Endothelial cell of umbilical vein (primary cell): Measurements from ENCODE around the gene PITPNM2. TPM values are rescaled to one million over a fixed set of nuclear protein-coding genes. Genes with fewer than 3 reads are reported as not detected.

Source experiments
- BruUV-seq: library from RNA; stranded (reverse); fragments of 400-500 nt; replicated peaks from 2 replicates; lab custom pipeline; 2021; lab: Mats Ljungman, UMichigan
- CTCF ChIA-PET: fragments of 300-600, 350-600 bp; sonication (Branson Sonifier 250); formaldehyde crosslinking; loops from one replicate; lab custom pipeline; 2021; ENCODE audit warnings: antibody characterized with exemption, inconsistent platforms; lab: Charles Lee
- POLR2A ChIA-PET: fragments of 300-600, 350-600 bp; sonication (Branson Sonifier 250); formaldehyde crosslinking; loops from one replicate; lab custom pipeline; 2021; ENCODE audit warnings: antibody characterized with exemption, inconsistent platforms; lab: Charles Lee
- DNase-seq: peaks from one replicate; pipeline ENCODE4 v3.0.0-alpha.2; 2011; ENCODE audit warnings: low read depth, low spot score
- FAIRE-seq: peaks from 2 replicates; lab custom pipeline; 2011; peaks lifted over from hg19 to GRCh38; lab: Jason Lieb, UNC
- H2AFZ ChIP-seq: 2 replicates; pipeline ENCODE4 v1.6.0; 2012; ENCODE audit warnings: low read depth, low read length, control low read depth, inconsistent platforms
- H3K27ac ChIP-seq: 2 replicates; pipeline ENCODE4 v1.5.1; 2011; ENCODE audit warnings: low read depth, mild to moderate bottlenecking, control low read depth, low read length, moderate library complexity; ENCODE audit not compliant: insufficient read depth
- H3K27me3 ChIP-seq, 2 experiments: 2 replicates each; pipeline versions ENCODE4 v1.6.0 to v1.6.1; 2011; ENCODE audit warnings: low read length in 2 of 2, mixed read lengths in 1 of 2; ENCODE audit not compliant: control insufficient read depth in 2 of 2, insufficient read depth in 2 of 2
- H3K36me3 ChIP-seq, 2 experiments: 2 replicates in 1 of 2; 3 replicates in 1 of 2; pipeline ENCODE4 v1.5.1; 2011; ENCODE audit warnings: low read length in 2 of 2, mild to moderate bottlenecking in 1 of 2, moderate library complexity in 1 of 2; ENCODE audit not compliant: control insufficient read depth in 2 of 2, insufficient read depth in 2 of 2; ENCODE audit errors: extremely low read depth in 1 of 2
- H3K4me1 ChIP-seq: 3 replicates; pipeline ENCODE4 v1.5.1; 2011; ENCODE audit warnings: mild to moderate bottlenecking, low read length; ENCODE audit not compliant: control insufficient read depth, insufficient read depth; ENCODE audit errors: extremely low read depth
- H3K4me2 ChIP-seq: 2 replicates; pipeline ENCODE4 v1.6.1; 2011; ENCODE audit warnings: low read length, control low read depth, mixed read lengths; ENCODE audit not compliant: insufficient read depth
- H3K4me3 ChIP-seq, 3 experiments: fragments of 200-600 bp in 1 of 3; sonication (generic), shearing (Covaris generic) in 1 of 3; replicated peaks in 1 of 3; 2 replicates each; pipeline ENCODE4 v1.5.1; 2011 to 2016; ENCODE audit warnings: control low read depth in 3 of 3, low read length in 3 of 3, mild to moderate bottlenecking in 2 of 3, inconsistent platforms in 1 of 3, low read depth in 1 of 3, moderate library complexity in 1 of 3; ENCODE audit not compliant: insufficient read depth in 1 of 3
- H3K79me2 ChIP-seq: 2 replicates; pipeline ENCODE4 v1.6.0; 2012; ENCODE audit warnings: low read length, inconsistent platforms; ENCODE audit not compliant: control insufficient read depth, insufficient read depth
- H3K9ac ChIP-seq: replicated peaks from 2 replicates; pipeline ENCODE3; 2011; ENCODE audit warnings: low read length, control low read depth; ENCODE audit not compliant: insufficient read depth; ENCODE audit errors: extremely low read depth
- H3K9me1 ChIP-seq: replicated peaks from 3 replicates; pipeline ENCODE4 v1.6.0; 2011; ENCODE audit warnings: mild to moderate bottlenecking, low read length; ENCODE audit not compliant: control insufficient read depth, insufficient read depth; ENCODE audit errors: extremely low read depth
- H3K9me3 ChIP-seq: replicated peaks from 2 replicates; pipeline ENCODE4 v1.5.1; 2012; ENCODE audit warnings: low read length, inconsistent platforms; ENCODE audit not compliant: control insufficient read depth, insufficient read depth
- H4K20me1 ChIP-seq: replicated peaks from 2 replicates; pipeline ENCODE3; 2011; ENCODE audit warnings: mild to moderate bottlenecking, low read length; ENCODE audit not compliant: control insufficient read depth, insufficient read depth; ENCODE audit errors: extremely low read depth
- EZH2 ChIP-seq: IDR thresholded peaks from 2 replicates; pipeline ENCODE4 v1.6.1; 2012; ENCODE audit warnings: borderline replicate concordance, low read depth, mild to moderate bottlenecking, moderate library complexity, low read length, inconsistent platforms; ENCODE audit not compliant: severe bottlenecking
- FOS ChIP-seq: IDR thresholded peaks from 2 replicates; pipeline ENCODE4 v1.6.1; 2011; ENCODE audit warnings: mild to moderate bottlenecking, low read length, moderate library complexity, borderline replicate concordance; ENCODE audit not compliant: insufficient read depth
- GATA2 ChIP-seq: IDR thresholded peaks from 2 replicates; pipeline ENCODE4 v1.7.0; 2011; ENCODE audit warnings: low read depth, mild to moderate bottlenecking, moderate library complexity, mixed read lengths, low read length; ENCODE audit not compliant: insufficient read length, insufficient read depth
- JUN ChIP-seq: IDR thresholded peaks from 2 replicates; pipeline ENCODE4 v1.6.1; 2011; ENCODE audit warnings: borderline replicate concordance, low read depth; ENCODE audit not compliant: insufficient read length, insufficient read depth
- MAX ChIP-seq: IDR thresholded peaks from 2 replicates; pipeline ENCODE4 v1.6.1; 2011; ENCODE audit not compliant: insufficient read depth, insufficient read length
- MYC ChIP-seq: IDR thresholded peaks from one replicate; pipeline ENCODE4 v1.6.1; 2011; ENCODE audit warnings: mild to moderate bottlenecking, low read depth, low read length
- POLR2A ChIP-seq: IDR thresholded peaks from 2 replicates; pipeline ENCODE4 v1.6.1; 2012; ENCODE audit warnings: low read depth, mild to moderate bottlenecking, control low read depth, low read length
- POLR2AphosphoS5 ChIP-seq: IDR thresholded peaks from 2 replicates; pipeline ENCODE4 v1.6.1; 2012; ENCODE audit warnings: low read depth, mild to moderate bottlenecking, control low read depth, low read length, moderate library complexity; ENCODE audit not compliant: insufficient read depth
- dilution Hi-C: fragments of 300-500 bp; cut with MboI; formaldehyde crosslinking; loops from one replicate; pipeline ENCODE4 v1.15.0; 2019; ENCODE audit warnings: low sequenced_read_pairs; ENCODE audit not compliant: extremely low pct_ligation_motif_present
- intact Hi-C: fragments of 100-400 bp; cut with micrococcal nuclease; formaldehyde crosslinking; loops from one replicate; pipeline ENCODE4 v1.10.0; 2022
- polyA plus RNA-seq, 4 experiments: library from polyadenylated mRNA; depleted of rRNA in 3 of 4; stranded (reverse) in 3 of 4; unstranded in 1 of 4; fragments of >200 nt; gene quantifications; 2 replicates each; pipeline versions ENCODE4 v1.2.1 to v1.2.3, GENCODE V29; 2011 to 2012; ENCODE audit warnings: missing spikeins in 1 of 4
- total RNA-seq: library from RNA; stranded (reverse); gene quantifications from 2 replicates; pipeline ENCODE4 v1.2.3, GENCODE V29; 2021
- TF ChIP-seq, protein P1 (sequence below), 2 donors: IDR thresholded peaks; 1 replicate in 1 of 2; 2 replicates in 1 of 2; pipeline ENCODE4 v1.5.1; 2011; ENCODE audit warnings: low read length in 2 of 2, mild to moderate bottlenecking in 2 of 2, moderate library complexity in 2 of 2, control low read depth in 1 of 2, inconsistent platforms in 1 of 2, low read depth in 1 of 2; ENCODE audit not compliant: insufficient read depth in 1 of 2; ENCODE audit errors: extremely low read depth in 1 of 2

The PITPNM2 gene
- total and polyA plus RNA-seq, 2 donors (not counting 3 experiments of a cell fraction or from before 2014, with no cell fraction given): 4.2 to 15.9 TPM

DNA sequence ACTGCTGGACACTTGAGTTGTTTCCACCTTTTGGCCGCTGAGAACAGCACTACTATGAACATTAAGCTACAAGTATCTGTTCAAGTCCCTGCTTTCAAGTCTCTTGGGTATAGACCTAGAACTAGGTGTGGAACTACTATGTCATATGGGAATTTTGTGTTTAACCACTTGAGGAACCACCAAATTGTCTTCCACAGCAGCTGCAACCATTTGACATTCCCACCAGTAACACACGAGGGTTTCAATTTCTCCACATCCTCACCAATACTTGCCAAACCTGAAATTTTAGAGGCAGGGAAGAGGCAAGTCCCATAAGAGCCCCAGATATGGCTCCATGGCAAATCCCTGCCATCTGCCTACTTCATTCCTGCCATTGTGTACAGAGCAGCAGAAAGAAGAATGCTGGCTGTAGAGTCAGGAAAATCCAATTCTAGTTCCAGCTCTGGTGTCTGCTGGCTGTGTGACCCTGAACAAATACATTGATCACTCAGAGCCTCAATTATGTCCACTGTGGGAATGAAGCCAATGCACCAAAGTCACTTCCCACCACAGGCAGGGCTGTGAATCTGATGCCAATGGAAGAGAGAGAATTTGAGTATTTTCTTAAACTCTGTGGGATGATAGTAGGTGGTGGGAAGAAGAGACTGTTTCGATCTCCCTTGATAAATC is 17.8 kb downstream of the PITPNM2 start:
- CTCF ChIA-PET: no interaction called here
- DNase-seq (no peak), FAIRE-seq (no peak)
- dilution Hi-C loops (no loop called here), intact Hi-C loops (no loop called here)
- H3K27me3 ChIP-seq: no peaks in the 10 kb centered on the region
- no peak overlapping the region for H3K4me3 ChIP-seq
- POLR2A ChIA-PET: no interaction called here
- no peaks in the 10 kb centered on the region for H3K36me3 ChIP-seq
- no peaks in the 10 kb centered on the region for H4K20me1 ChIP-seq
- TF ChIP-seq EZH2 (no peak), JUN (no peak), GATA2 (no peak), POLR2AphosphoS5 (no peak), POLR2A (no peak), FOS (no peak), MAX (no peak), MYC (no peak)
- TF ChIP-seq, protein P1, sequence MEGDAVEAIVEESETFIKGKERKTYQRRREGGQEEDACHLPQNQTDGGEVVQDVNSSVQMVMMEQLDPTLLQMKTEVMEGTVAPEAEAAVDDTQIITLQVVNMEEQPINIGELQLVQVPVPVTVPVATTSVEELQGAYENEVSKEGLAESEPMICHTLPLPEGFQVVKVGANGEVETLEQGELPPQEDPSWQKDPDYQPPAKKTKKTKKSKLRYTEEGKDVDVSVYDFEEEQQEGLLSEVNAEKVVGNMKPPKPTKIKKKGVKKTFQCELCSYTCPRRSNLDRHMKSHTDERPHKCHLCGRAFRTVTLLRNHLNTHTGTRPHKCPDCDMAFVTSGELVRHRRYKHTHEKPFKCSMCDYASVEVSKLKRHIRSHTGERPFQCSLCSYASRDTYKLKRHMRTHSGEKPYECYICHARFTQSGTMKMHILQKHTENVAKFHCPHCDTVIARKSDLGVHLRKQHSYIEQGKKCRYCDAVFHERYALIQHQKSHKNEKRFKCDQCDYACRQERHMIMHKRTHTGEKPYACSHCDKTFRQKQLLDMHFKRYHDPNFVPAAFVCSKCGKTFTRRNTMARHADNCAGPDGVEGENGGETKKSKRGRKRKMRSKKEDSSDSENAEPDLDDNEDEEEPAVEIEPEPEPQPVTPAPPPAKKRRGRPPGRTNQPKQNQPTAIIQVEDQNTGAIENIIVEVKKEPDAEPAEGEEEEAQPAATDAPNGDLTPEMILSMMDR (IDR thresholded peaks at IDR 0.05; ENCODE audit: extremely low read depth in 1 of 2, insufficient read depth in 1 of 2, low read depth in 1 of 2, low read length in 2 of 2): no peak
- no peak overlapping the region for H2AFZ ChIP-seq
- H3K27ac ChIP-seq: no peak overlapping the region
- no peaks in the 10 kb centered on the region for H3K4me1 ChIP-seq
- no peaks in the 10 kb centered on the region for H3K9me3 ChIP-seq
- no peak overlapping the region for H3K4me2 ChIP-seq
- H3K9ac ChIP-seq: no peak overlapping the region
- no peaks in the 10 kb centered on the region for H3K9me1 ChIP-seq
- H3K79me2 ChIP-seq: peaks cover 2% of the 10 kb centered on the region
- BruUV-seq: no TSS peak
